RWPE1 (cell line): Measurements from ENCODE around the gene FOXC1.

ENCODE experiments used
- CTCF ChIA-PET: fragments of 350-600 bp; sonication (Branson Sonifier 250); formaldehyde crosslinking; extraction: SDS; loops from one replicate; lab custom pipeline; 2021; lab: Yijun Ruan, JAX
- POLR2A ChIA-PET: fragments of 400-600 bp; formaldehyde crosslinking; extraction: SDS; loops from one replicate; lab custom pipeline; 2020; ENCODE audit warnings: antibody characterized with exemption; ENCODE audit not compliant: low non-redundant PET; lab: Yijun Ruan, JAX
- DNase-seq: peaks from one replicate; pipeline ENCODE4 v3.0.0; 2012; ENCODE audit warnings: low spot score
- H3K27ac ChIP-seq: fragments of 450-650 bp; 2 replicates; pipeline ENCODE4 v1.5.1; 2017
- TF ChIP-seq, protein P1 (sequence below): fragments of 450-650 bp; conservative IDR thresholded peaks from 2 replicates; pipeline ENCODE4 v1.5.1; 2017; ENCODE audit warnings: low read depth, mild to moderate bottlenecking

Gene FOXC1

GRCh38 chr6:1576711-1577110, 33.0 kb upstream of the FOXC1 start:
- ChIA-PET CTCF (no interaction called here), POLR2A (no interaction called here)
- no peak overlapping the region for H3K27ac ChIP-seq
- DNase-seq: no peak
- TF ChIP-seq, protein P1, sequence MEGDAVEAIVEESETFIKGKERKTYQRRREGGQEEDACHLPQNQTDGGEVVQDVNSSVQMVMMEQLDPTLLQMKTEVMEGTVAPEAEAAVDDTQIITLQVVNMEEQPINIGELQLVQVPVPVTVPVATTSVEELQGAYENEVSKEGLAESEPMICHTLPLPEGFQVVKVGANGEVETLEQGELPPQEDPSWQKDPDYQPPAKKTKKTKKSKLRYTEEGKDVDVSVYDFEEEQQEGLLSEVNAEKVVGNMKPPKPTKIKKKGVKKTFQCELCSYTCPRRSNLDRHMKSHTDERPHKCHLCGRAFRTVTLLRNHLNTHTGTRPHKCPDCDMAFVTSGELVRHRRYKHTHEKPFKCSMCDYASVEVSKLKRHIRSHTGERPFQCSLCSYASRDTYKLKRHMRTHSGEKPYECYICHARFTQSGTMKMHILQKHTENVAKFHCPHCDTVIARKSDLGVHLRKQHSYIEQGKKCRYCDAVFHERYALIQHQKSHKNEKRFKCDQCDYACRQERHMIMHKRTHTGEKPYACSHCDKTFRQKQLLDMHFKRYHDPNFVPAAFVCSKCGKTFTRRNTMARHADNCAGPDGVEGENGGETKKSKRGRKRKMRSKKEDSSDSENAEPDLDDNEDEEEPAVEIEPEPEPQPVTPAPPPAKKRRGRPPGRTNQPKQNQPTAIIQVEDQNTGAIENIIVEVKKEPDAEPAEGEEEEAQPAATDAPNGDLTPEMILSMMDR: no peak

GRCh38 chr6:1577146-1577680, 32.5 kb upstream of the FOXC1 start:
- ChIA-PET CTCF (no interaction called here), POLR2A (no interaction called here)
- DNase-seq: no peak
- no peak overlapping the region for H3K27ac ChIP-seq
- TF ChIP-seq, protein P1: no peak

GRCh38 chr6:1577896-1578745, 31.6 kb upstream of the FOXC1 start:
- ChIA-PET CTCF (no interaction called here), POLR2A (no interaction called here)
- H3K27ac ChIP-seq: no peak overlapping the region
- TF ChIP-seq, protein P1: no peak
- no peak for DNase-seq

DNA sequence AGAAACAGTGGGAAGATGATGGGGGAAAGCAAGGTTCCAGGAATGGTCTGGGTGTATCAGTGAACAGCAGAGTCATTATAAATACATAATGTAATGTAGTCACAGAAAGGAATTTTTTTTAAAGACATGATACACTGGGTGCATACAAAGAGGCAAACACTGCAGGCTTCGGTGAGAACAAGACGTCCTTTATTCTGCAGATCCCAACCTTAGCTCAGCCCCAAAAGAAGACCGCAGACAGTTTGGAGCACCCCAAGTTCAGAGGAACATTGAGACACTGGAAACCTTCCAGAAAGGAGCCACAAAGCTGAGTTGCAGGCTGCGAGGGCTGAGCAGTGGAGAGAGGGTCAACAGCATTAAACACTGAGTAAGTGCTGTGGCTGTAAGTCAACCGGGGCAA, 30.6 kb upstream of the FOXC1 start:
- ChIA-PET CTCF (no interaction called here), POLR2A (no interaction called here)
- H3K27ac ChIP-seq: no peak overlapping the region
- TF ChIP-seq, protein P1: no peak
- DNase-seq: no peak

DNA sequence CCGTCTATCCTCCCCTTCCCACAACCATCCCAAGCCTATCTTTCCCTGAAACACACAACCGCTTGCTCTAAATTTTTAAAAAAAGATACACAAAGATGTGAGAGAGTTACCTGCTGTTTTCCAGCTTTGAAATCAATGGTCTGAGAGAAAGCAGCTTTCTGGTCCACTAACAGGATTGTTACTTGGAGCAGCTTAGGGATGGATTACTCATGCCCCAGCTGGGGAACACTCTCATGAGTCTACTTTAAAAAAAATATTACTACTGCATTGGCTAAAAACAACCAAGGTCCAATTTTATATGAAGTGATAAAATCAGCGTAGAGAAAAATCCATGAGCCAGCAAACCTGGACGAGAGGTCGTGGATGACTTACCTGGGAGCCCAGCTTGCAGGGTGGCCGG, 29.6 kb upstream of the FOXC1 start:
- TF ChIP-seq, protein P1: no peak
- ChIA-PET CTCF (no interaction called here), POLR2A (no interaction called here)
- no peak for DNase-seq
- no peak overlapping the region for H3K27ac ChIP-seq

DNA sequence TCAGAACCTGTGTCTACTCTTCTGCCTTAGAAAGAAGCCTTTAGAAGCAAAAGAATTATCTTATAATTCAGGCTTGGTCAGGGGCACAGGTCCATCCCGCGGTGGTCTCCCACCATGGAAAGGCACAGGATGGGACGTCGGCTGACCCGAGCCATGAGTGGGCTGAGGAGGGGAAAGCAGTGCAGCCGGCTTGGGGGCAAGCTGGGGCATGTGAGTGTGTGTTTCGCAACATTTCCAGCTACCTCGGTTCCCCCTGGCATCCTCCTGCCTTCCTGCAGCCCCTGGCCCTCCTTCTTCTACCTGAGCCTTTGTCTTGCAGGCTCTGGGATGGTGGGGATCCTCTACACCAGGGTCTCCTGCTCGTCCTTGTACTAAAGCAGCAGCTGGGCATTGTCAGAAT, 29.1 kb upstream of the FOXC1 start:
- H3K27ac ChIP-seq: no peak overlapping the region
- TF ChIP-seq, protein P1: no peak
- POLR2A ChIA-PET: no interaction called here
- CTCF ChIA-PET: no interaction called here
- no peak for DNase-seq
